GM10266 (cell line): ENCODE results near the gene NSUN6.

Source experiments
- DNase-seq: peaks from one replicate; pipeline ENCODE4 v3.0.0; 2012; ENCODE audit errors: extremely low spot score
- TF ChIP-seq, protein P1 (sequence below): IDR thresholded peaks from 2 replicates; pipeline ENCODE4 v1.5.1; 2012; ENCODE audit warnings: mild to moderate bottlenecking, low read depth; ENCODE audit not compliant: control insufficient read depth, insufficient read depth; ENCODE audit errors: missing control alignments

Gene NSUN6

DNA sequence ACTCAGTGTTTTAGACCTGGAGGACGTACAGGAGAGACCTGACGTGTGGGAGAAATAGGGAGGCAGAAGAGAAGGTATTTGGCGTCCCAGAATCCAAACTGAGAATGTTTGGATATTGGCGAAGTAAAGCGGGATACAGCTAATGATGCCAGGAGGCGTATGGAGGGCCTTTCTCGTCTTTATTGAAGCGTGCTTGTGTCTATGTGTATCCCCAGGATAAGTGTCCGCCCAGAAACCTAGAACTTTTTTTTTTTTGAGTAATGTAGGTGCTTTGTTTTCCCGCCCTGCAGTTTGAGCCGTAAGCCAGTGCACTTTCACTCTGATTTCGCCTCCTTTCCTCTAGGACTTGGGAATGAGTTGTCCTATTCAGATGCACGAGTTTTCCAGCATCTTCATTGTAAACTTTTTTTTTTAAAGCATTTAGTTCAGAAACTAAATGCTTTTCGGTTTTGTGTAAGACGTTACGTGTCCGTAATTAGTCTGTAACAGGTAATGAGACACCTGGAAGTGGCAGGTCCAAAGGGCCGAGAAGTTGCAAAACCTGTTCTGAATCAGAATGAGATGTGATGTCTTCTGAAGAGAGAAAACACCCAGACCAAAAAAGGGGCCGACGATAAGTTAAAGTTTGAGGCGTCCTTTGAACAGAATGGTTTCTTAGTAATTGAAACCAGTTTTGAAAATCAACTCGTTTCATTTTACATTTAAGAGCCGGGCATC lies 8.6 kb upstream of the NSUN6 start:
- peak; percentile 15 for DNase-seq
- TF ChIP-seq, protein P1, sequence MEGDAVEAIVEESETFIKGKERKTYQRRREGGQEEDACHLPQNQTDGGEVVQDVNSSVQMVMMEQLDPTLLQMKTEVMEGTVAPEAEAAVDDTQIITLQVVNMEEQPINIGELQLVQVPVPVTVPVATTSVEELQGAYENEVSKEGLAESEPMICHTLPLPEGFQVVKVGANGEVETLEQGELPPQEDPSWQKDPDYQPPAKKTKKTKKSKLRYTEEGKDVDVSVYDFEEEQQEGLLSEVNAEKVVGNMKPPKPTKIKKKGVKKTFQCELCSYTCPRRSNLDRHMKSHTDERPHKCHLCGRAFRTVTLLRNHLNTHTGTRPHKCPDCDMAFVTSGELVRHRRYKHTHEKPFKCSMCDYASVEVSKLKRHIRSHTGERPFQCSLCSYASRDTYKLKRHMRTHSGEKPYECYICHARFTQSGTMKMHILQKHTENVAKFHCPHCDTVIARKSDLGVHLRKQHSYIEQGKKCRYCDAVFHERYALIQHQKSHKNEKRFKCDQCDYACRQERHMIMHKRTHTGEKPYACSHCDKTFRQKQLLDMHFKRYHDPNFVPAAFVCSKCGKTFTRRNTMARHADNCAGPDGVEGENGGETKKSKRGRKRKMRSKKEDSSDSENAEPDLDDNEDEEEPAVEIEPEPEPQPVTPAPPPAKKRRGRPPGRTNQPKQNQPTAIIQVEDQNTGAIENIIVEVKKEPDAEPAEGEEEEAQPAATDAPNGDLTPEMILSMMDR: no peak

DNA sequence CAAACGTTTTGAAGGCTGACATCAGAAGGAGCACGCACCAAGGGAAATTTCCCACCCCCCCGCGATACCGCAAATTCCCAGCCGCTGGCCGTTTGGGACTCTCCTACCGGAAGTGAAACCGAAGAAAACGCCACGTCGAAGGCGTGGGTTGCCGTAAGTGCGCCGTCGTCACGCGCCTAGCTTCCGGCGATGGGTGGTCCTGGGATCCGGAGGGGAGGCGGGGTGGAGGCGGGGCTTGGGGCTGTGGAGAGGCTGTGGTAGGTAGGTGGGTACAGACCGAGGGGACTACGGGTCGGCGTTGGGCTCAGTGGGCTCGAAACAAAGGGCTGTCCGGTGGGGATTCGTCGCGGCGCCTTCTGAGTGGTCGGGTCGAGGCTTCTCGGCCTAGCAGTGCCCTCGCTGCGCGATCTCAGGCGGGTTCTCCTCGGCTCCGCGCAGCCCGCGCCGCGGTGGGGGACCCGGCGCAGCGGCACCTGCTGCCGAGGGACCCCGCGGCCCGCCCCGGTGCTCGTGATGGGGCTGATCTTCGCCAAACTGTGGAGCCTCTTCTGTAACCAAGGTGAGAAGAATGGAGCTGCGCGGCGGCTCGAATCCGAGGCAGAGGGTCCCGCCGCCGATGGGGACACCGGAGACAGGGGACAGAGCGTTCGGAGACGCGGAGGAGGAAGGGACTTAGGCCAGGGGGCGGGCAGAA lies 7.9 kb upstream of the NSUN6 start, which contains the start of gene ARL5B:
Gene ARL5B (plus strand): TSS at position 307 of the 694 bp plus-strand sequence. CDS start 207 bp downstream, at position 514.
- DNase-seq: peak; percentile 94
- TF ChIP-seq, protein P1: no peak

DNA sequence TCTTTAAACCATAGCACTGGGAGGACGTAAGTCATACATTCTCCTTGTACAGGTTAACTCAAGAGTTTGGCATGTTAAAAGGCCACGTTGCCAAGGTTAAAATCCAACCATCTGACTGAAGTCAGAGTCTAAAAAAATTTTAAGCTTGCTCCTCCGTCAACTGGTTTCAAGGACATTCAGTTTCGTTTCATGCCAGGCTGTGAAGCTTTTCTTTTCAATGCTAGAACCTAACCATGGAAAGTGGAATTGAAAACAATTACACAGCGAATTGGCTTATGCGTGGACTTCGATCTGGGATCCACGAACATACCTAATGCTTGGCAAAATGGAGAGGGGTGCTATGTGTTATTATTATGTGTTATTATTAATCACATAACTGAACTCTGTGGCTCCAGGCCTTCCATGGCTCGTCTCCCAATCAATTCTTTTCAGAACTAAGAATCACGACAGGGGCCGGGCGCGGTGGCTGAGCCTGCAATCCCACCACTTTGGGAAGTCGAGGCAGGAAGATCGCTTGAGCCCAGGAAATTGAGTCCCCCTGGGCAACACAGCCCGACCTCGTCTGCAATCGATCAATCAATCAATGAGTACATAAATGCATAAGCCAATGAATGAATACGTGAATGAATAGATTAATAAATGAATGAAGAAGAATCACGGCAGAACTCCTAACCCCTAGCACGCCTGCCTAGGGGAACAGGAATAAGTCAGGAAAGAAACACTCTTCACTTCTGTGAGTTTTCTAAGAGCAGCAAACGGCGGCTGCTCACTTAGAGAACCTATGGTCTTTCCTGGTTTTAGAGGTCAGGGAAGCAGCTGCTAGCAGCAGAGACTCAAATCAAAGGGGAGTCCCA lies 7.1 kb upstream of the NSUN6 start:
- DNase-seq: peak; percentile 22
- TF ChIP-seq, protein P1: no peak

DNA sequence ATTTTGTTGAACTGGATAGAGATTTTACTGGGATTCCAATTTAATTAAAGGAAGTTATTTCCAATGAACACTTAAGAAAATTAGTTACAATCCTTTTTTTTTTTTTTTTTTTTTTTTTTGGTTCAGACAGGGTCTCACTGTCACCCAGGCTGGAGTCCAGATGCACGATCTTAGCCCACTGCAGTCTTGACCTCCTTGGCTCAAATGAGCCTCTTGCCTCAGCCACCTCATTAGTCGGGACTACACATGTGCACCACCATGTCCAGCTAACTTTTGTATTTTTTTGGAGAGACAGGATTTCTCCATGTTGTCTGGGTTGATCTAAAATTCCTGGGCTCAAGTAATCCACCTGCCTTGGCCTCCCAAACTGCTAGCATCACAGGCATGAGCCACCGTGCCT lies 5.3 kb upstream of the NSUN6 start:
- TF ChIP-seq, protein P1: no peak
- DNase-seq: no peak

DNA sequence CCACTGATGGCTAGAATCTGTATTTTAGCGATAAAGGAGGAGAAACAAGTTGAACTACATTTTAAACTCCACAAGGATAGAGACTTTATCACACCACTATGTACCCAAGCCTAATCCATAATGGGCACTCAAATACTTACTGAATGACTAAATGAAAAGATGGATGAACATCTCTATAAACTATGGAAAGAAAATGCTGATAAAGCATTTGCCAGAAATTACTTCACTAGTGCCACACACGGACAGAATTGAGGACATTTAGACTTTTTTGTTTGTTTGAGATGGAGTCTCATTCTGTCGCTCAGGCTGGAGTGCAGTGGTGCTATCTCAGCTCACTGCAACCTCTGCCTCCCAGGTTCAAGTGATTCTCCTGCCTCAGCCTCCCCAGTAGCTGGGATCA lies 1.7 kb upstream of the NSUN6 start:
- no peak for DNase-seq
- TF ChIP-seq, protein P1: no peak

DNA sequence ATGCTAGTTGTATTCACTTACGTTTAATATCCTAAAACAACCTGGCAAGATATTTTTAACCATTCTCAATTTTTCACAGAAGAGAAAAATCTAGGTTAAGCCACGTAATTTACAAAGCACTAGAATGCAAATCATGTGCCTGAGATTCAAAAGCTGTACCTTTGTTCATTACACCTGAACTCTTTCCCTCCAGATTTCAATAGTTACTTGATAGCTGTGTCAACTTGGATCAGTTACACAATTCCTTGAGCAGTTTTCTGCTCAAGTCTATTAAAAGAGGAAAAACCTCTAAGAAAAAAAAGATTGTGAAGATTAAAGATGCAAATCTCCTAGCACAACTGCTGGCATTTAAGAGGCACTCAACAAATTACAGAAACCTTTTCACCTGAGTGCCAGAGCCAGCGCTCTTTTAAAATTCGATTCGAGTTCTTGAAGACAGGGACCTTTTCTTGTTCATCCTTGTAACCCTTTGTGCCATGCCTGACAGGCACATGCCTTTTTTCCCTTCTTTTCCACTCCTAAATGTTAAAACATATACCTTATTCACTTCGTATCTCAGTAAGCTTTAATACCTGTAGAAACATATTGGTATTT lies 886 bp downstream of the NSUN6 start:
- no peak for DNase-seq
- TF ChIP-seq, protein P1: no peak
